ENCODE measurements around the gene RPP40.

Gene RPP40

DNA sequence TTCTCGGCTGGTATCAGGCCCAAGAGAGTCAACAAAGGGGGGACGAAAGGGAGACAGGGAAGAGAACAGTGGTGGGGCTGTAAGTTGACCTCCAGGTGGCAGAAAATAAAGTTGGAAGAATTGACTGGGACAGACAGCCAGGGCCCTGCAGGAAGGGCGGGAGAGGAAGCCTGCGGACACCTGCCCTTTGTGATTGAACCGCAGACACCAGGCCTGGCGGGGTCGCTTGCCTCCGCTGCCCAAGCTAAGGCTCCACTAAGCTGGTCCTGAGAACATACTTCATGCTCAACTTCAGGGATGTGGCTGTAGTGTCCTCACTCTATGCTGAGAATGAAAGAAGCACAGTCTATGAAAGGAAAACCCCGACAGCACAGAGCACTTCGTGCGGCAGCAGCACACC, 53.8 kb downstream of the RPP40 start:
- H3K27ac ChIP-seq (ENCODE audit: low read length), result no peak overlapping the region

GRCh38 chr6:4948781-4949450, 54.9 kb downstream of the RPP40 start:
- H3K4me1 ChIP-seq (ENCODE audit: control insufficient read depth, low read depth, low read length), result peaks cover 8% of the 10 kb centered on the region
- H3K9ac ChIP-seq (ENCODE audit: low read length), result no peak overlapping the region
- H3K27me3 ChIP-seq (ENCODE audit: control insufficient read depth, insufficient read depth, low read length), result no peaks in the 10 kb centered on the region
- no peaks in the 10 kb centered on the region for H3K9me3 ChIP-seq (ENCODE audit: control insufficient read depth, low read depth, low read length)
- no peak overlapping the region for H3K4me3 ChIP-seq (ENCODE audit: low read length)
- peaks cover 28% of the 10 kb centered on the region for H3K36me3 ChIP-seq (ENCODE audit: control insufficient read depth, low read depth, low read length)
- H3K27ac ChIP-seq (ENCODE audit: low read length), result no peak overlapping the region

More for the DNA sequence above, 53.8 kb downstream of the RPP40 start:
- Histone ChIP-seq H3K9ac (ENCODE audit: low read length) (no peak overlapping the region), H3K36me3 (ENCODE audit: control insufficient read depth, low read depth, low read length) (peaks cover 27% of the 10 kb centered on the region), H3K27me3 (ENCODE audit: control insufficient read depth, insufficient read depth, low read length) (no peaks in the 10 kb centered on the region), H3K9me3 (ENCODE audit: control insufficient read depth, low read depth, low read length) (no peaks in the 10 kb centered on the region), H3K4me1 (ENCODE audit: control insufficient read depth, low read depth, low read length) (peaks cover 8% of the 10 kb centered on the region), H3K4me3 (ENCODE audit: low read length) (no peak overlapping the region)

DNA sequence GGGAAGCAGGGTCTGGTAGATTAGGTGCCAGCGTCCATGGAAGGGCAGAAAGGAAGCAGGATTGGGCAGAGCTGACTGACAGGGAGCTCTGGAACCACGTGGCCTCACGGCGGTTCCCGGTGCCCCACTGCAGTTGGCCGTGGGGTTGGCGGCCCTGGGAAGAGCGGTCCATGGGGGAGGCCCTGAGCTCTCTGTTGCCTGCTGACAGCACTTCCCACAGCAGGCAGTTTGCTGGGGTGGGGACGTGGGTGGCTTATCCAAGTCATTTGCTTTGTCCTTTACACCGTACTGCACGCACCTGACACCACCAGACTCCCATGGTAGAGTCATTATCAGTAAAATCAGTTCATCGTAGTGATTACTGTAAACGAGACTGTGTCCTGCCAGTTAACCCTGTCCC, 56.1 kb downstream of the RPP40 start:
- Histone ChIP-seq H3K9ac (ENCODE audit: low read length) (no peak overlapping the region), H3K4me3 (ENCODE audit: low read length) (no peak overlapping the region), H3K27ac (ENCODE audit: low read length) (no peak overlapping the region), H3K9me3 (ENCODE audit: control insufficient read depth, low read depth, low read length) (no peaks in the 10 kb centered on the region), H3K36me3 (ENCODE audit: control insufficient read depth, low read depth, low read length) (peaks cover 27% of the 10 kb centered on the region), H3K4me1 (ENCODE audit: control insufficient read depth, low read depth, low read length) (peaks cover 8% of the 10 kb centered on the region), H3K27me3 (ENCODE audit: control insufficient read depth, insufficient read depth, low read length) (no peaks in the 10 kb centered on the region)

- Histone ChIP-seq H3K9me3 (ENCODE audit: control insufficient read depth, low read depth, low read length) (no peaks in the 10 kb centered on the region), H3K27me3 (ENCODE audit: control insufficient read depth, insufficient read depth, low read length) (no peaks in the 10 kb centered on the region), H3K4me1 (ENCODE audit: control insufficient read depth, low read depth, low read length) (peaks cover 8% of the 10 kb centered on the region), H3K4me3 (ENCODE audit: low read length) (no peak overlapping the region), H3K36me3 (ENCODE audit: control insufficient read depth, low read depth, low read length) (peaks cover 22% of the 10 kb centered on the region), H3K27ac (ENCODE audit: low read length) (no peak overlapping the region), H3K9ac (ENCODE audit: low read length) (no peak overlapping the region)
These were observed 57.3 kb downstream of the RPP40 start for GRCh38 chr6:4946521-4946920.

Data from iPS-18a (cell line).